T-helper 2 cell treated with Interferon-gamma antibody and Interleukin-4, amounts not matched to agents 100 ng/mL and 5 ng/mL, for 36 hours (primary cell): ENCODE results near the gene AMOTL1. TPM values are rescaled to one million over a fixed set of nuclear protein-coding genes. Genes with fewer than 3 reads are reported as not detected.

Experiments used
- intact Hi-C: fragments of 100-400 bp; cut with micrococcal nuclease; formaldehyde crosslinking; loops from one replicate; pipeline ENCODE4 v1.15.1; 2023
- total RNA-seq: library from RNA; stranded (reverse); gene quantifications from 2 replicates; pipeline ENCODE4 v1.2.3, GENCODE V29; 2022

AMOTL1 gene, protein sequence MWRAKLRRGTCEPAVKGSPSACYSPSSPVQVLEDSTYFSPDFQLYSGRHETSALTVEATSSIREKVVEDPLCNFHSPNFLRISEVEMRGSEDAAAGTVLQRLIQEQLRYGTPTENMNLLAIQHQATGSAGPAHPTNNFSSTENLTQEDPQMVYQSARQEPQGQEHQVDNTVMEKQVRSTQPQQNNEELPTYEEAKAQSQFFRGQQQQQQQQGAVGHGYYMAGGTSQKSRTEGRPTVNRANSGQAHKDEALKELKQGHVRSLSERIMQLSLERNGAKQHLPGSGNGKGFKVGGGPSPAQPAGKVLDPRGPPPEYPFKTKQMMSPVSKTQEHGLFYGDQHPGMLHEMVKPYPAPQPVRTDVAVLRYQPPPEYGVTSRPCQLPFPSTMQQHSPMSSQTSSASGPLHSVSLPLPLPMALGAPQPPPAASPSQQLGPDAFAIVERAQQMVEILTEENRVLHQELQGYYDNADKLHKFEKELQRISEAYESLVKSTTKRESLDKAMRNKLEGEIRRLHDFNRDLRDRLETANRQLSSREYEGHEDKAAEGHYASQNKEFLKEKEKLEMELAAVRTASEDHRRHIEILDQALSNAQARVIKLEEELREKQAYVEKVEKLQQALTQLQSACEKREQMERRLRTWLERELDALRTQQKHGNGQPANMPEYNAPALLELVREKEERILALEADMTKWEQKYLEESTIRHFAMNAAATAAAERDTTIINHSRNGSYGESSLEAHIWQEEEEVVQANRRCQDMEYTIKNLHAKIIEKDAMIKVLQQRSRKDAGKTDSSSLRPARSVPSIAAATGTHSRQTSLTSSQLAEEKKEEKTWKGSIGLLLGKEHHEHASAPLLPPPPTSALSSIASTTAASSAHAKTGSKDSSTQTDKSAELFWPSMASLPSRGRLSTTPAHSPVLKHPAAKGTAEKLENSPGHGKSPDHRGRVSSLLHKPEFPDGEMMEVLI
- total RNA-seq: 4.4 and 5.0 TPM in 2 replicates

GRCh38 chr11:94767701-94768601 lies at the start of gene AMOTL1:
TSS of gene AMOTL1 (plus strand) at chr11:94768356. CDS start at chr11:94768512, 156 bp downstream.
- intact Hi-C loops: loop anchor here (10.0 kb wide), 2 partner anchors 253 to 297 kb away; partner anchors contain the start of genes C11orf97 and SRSF8

DNA sequence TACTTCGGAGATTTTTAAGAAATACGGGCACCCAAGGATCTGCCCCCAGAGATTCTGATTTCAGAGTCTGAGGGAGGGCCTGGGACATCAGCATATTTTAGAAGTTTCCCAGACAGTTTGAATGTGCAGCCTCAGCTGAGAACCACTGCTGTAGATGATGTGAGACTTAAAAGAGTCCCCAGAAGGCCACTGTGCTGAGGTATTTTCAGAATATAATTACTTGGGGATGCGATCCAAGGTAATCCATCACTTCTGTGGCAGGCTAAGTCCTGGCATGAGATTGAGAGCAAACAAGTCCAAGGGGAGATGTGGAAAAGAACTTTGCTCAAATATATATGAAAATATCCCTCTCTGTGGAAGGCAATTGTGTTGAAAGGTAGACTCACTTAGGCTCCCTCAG lies 48.3 kb upstream of the AMOTL1 start:
- intact Hi-C loops: no loop called here

DNA sequence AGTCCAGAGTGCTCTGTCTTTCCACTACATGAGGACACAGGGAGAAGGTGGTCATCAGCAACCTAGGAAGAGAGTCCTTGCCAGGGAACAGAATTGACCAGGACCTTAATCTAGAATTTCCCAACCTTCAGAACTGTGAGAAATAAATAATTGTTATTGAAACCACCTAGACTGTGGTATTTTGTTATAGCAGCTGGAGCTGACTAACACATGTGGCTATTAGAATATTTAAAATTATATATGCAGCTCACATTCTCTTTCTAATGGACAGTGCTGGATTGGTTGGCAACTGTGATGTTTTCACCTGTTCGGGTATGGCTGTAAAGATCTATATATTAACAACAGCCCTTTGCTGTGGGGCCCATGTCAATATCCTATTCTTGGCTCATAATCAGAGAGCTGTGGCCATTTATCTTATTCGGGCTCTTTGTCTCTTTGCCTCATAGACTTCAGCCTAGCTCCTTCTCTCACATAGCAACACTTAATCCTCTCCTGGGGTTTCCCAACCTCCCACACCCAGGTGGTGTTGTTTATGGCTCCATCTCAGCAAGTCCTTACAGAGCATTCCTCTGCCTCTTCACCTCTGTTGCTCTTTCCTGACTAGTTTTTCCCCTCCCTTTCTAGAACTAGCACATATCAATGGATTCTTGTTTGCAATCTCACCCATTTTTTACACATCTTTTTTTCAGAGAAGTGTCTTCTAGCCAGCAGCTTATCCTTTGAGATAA lies 46.4 kb upstream of the AMOTL1 start:
- intact Hi-C loops: no loop called here

- intact Hi-C loops: no loop called here
Measured at GRCh38 chr11:94722735-94723134, 45.4 kb upstream of the AMOTL1 start.

GRCh38 chr11:94725097-94725496 lies 43.1 kb upstream of the AMOTL1 start:
- intact Hi-C loops: no loop called here

DNA sequence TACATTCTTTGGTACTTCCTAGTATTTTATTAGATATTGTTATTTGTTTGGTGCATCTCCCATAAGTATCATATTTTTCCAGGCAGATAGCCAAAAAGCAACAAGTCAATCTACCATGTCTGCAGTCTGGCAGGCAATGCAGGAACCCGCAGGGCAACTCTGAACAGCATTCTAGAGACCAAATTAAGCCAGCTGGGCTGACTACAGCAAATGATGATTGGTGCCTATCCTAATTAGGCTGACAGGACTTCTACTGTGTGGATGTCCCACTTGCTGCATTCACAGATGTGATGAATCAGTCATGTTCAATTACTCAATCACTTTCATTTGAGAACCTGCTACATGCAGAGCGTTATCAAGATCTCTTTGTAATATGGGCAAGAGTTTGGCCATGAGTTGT lies 40.3 kb upstream of the AMOTL1 start:
- intact Hi-C loops: no loop called here

DNA sequence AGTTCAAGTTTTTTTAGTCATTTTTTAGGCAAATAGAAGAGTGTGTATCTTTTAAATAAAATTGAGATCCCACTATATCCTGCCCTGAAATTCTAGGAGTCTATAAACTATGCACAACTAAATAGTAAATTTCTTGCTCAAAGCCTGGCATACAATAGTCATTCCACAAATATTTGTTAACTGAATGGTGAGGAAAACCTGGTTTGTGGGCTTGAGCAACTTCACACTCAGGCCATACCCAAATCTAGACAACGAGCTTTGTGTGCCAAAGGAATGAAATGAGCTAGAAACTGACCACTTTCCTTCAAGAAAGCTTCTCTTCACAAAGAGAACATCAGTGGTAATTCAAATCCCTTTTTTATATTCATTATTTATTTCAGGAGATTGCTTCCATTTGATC lies 39.6 kb upstream of the AMOTL1 start:
- intact Hi-C loops: no loop called here

- intact Hi-C loops: no loop called here
Measured at GRCh38 chr11:94728966-94729751, 39.0 kb upstream of the AMOTL1 start.

- intact Hi-C loops: no loop called here
Measured at GRCh38 chr11:94730153-94730552, 38.0 kb upstream of the AMOTL1 start.

- intact Hi-C loops: no loop called here
Measured at GRCh38 chr11:94731880-94732601, 36.1 kb upstream of the AMOTL1 start.

DNA sequence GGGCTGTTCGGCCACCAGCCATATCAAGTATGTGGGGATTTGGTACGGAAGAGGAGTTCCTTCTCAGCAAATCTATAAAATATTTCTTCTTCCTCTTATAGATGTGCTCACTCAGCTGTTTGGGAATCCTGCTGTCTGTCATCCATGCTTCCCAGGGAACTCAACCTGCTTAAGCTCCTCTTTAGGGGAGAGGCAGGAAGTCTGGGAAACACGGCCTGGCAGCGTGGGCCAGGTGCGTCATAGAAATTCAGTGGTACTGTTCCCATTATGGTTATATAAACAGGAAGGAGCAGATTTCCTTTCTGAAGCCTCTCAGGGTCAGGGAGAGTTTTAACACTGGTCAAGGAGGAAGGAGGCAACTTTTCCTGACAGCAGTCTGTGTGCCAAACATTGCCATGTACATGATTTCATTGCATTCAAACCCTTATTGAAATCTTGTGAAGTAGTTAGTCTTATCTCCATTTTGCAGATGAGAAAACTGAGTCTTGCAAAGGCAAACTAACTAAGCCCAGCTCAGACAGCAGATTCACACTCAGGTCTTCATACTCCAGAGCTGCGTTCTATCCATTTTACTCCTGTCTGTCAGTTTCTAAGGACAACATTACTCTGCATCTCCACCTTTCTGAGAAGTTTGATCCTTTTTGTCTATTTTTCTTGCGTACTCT lies 35.4 kb upstream of the AMOTL1 start:
- intact Hi-C loops: no loop called here

- intact Hi-C loops: no loop called here
Measured at GRCh38 chr11:94734563-94735275, 33.4 kb upstream of the AMOTL1 start.

GRCh38 chr11:94735907-94736306 lies 32.2 kb upstream of the AMOTL1 start:
- intact Hi-C loops: no loop called here

- intact Hi-C loops: no loop called here
Measured at GRCh38 chr11:94737171-94737611, 31.0 kb upstream of the AMOTL1 start.

GRCh38 chr11:94738746-94739145 lies 29.4 kb upstream of the AMOTL1 start:
- intact Hi-C loops: no loop called here

GRCh38 chr11:94739331-94739730 lies 28.8 kb upstream of the AMOTL1 start:
- intact Hi-C loops: no loop called here
